Stimulated activated CD4-positive, alpha-beta T cell treated with anti-CD3 and anti-CD28 coated beads, Interleukin-15, amount 100 ng/mL, for 48 hours (primary cell): ENCODE data around the gene GALT.

Source experiments
- DNase-seq, 2 donors: peaks; one replicate each; pipeline ENCODE4 v3.0.0-alpha.2; 2020; ENCODE audit warnings: low read depth in 2 of 2

GALT gene

GRCh38 chr9:34684145-34684544 is 37.7 kb downstream of the GALT start:
- DNase-seq = peak in 1 of 2 donors; percentile 30

- DNase-seq = no peak
These were observed 38.3 kb downstream of the GALT start for GRCh38 chr9:34684816-34685215.

- no peak for DNase-seq
These were observed 39.1 kb downstream of the GALT start for GRCh38 chr9:34685591-34685990.

- no peak for DNase-seq
These were observed 39.8 kb downstream of the GALT start for GRCh38 chr9:34686231-34686630.

GRCh38 chr9:34686732-34687131 is 40.3 kb downstream of the GALT start:
- DNase-seq = no peak

- DNase-seq = no peak
These were observed 41.0 kb downstream of the GALT start for GRCh38 chr9:34687276-34688030.

GRCh38 chr9:34688329-34689115 is 42.0 kb downstream of the GALT start:
- DNase-seq = no peak

- DNase-seq = no peak
These were observed 42.6 kb downstream of the GALT start for GRCh38 chr9:34689116-34689470.

- DNase-seq = no peak
These were observed 43.0 kb downstream of the GALT start for GRCh38 chr9:34689512-34689911.

- no peak for DNase-seq
These were observed 44.8 kb downstream of the GALT start, which contains the start of gene CCL19 for GRCh38 chr9:34690983-34691935. Gene CCL19 (minus strand): TSS chr9:34691276. CDS start chr9:34691139, 137 bp downstream.

- DNase-seq = no peak
These were observed 45.5 kb downstream of the GALT start for GRCh38 chr9:34691936-34692315.

- no peak for DNase-seq
These were observed 47.1 kb downstream of the GALT start for GRCh38 chr9:34693560-34693959.

- DNase-seq = no peak
These were observed 48.3 kb downstream of the GALT start for GRCh38 chr9:34694811-34695210.
